HEK293T (cell line): ENCODE measurements around the gene LAMA3.

Source experiments
- CTBP1 ChIP-seq: fragments of 450-650 bp; IDR thresholded peaks from 2 replicates; pipeline ENCODE4 v1.6.1; 2016; ENCODE audit warnings: borderline replicate concordance
- FOXM1 ChIP-seq: fragments of 450-650 bp; IDR thresholded peaks from 2 replicates; pipeline ENCODE4 v1.6.1; 2017; ENCODE audit warnings: mild to moderate bottlenecking, borderline replicate concordance
- SP1 ChIP-seq: fragments of 450-650 bp; IDR thresholded peaks from 2 replicates; pipeline ENCODE4 v1.6.1; 2017

DNA sequence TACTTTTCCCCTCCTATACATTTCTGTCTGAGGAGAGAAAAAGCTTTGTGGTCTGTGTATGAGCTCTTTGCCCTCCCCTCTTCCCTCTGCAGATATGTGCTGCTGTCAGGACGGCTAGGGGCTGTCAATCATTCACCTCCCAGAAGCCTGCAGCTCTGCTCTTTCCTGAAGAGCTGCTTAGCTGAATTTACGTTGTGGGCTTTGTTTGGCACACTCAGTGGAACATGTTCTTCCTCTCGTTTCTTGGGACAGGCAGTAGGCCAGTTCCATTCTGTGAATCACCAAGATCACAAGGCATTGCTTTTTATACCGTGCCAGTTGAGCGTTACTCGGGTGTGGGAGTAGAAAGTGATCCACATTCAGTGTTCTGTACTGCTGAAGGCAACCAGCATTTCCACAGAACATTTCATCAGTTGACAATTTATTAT is 136.7 kb downstream of the LAMA3 start:
- TF ChIP-seq FOXM1 (no peak), SP1 (no peak), CTBP1 (no peak)
